Stimulated activated CD8-positive, alpha-beta memory T cell treated with anti-CD3 and anti-CD28 coated beads, Interleukin-2, amount 100 ng/mL, for 48 hours (primary cell): ENCODE measurements around the gene ZFP36.
A peak's percentile ranks its signal among the peaks of the same experiment; 100 is the strongest.
"Not testable (repeated sequence)": the region's sequence is repeated elsewhere in the genome, so short reads cannot be mapped to it uniquely, and the experiment has no call there.

Experiments used
- DNase-seq, 2 donors: peaks; one replicate each; pipeline ENCODE4 v3.0.0-alpha.2; 2020; ENCODE audit warnings: low read depth in 2 of 2

The ZFP36 gene

GRCh38 chr19:39406656-39407409 lies at the start of gene ZFP36:
Gene ZFP36 (plus strand): TSS chr19:39406847. CDS start chr19:39406905, 58 bp downstream.
- peak; percentile 74 to 82 for DNase-seq

GRCh38 chr19:39359026-39359425 lies 47.6 kb upstream of the ZFP36 start:
- DNase-seq, result no peak

GRCh38 chr19:39360599-39360998 lies 46.0 kb upstream of the ZFP36 start:
- no peak for DNase-seq

- no peak for DNase-seq
These were observed 43.7 kb upstream of the ZFP36 start for GRCh38 chr19:39362682-39363657.

GRCh38 chr19:39363901-39364457 lies 42.7 kb upstream of the ZFP36 start:
- no peak for DNase-seq

- DNase-seq, result no peak
These were observed 41.1 kb upstream of the ZFP36 start for GRCh38 chr19:39365531-39365930.

- no peak for DNase-seq
These were observed 37.4 kb upstream of the ZFP36 start for GRCh38 chr19:39369200-39369599.

GRCh38 chr19:39370735-39371134 lies 35.9 kb upstream of the ZFP36 start:
- no peak for DNase-seq

- DNase-seq, result no peak
These were observed 34.4 kb upstream of the ZFP36 start for GRCh38 chr19:39372047-39372802.

GRCh38 chr19:39372941-39373340 lies 33.7 kb upstream of the ZFP36 start:
- no peak for DNase-seq

- DNase-seq, result no peak
These were observed 30.7 kb upstream of the ZFP36 start for GRCh38 chr19:39375929-39376328.

GRCh38 chr19:39377373-39378362 lies 29.0 kb upstream of the ZFP36 start:
- no peak for DNase-seq

GRCh38 chr19:39379366-39379765 lies 27.3 kb upstream of the ZFP36 start:
- DNase-seq, result not testable (repeated sequence)

- no peak for DNase-seq
These were observed 26.7 kb upstream of the ZFP36 start for GRCh38 chr19:39379865-39380396.

GRCh38 chr19:39380521-39381502 lies 25.8 kb upstream of the ZFP36 start:
- DNase-seq, result no peak

- DNase-seq, result no peak
These were observed 24.6 kb upstream of the ZFP36 start for GRCh38 chr19:39381910-39382611.

GRCh38 chr19:39382991-39383828 lies 23.4 kb upstream of the ZFP36 start:
- no peak for DNase-seq
